GM11168 (cell line): Measurements from ENCODE around the gene CTRL.
"Not testable (repeated sequence)": the region's sequence is repeated elsewhere in the genome, so short reads cannot be mapped to it uniquely, and the experiment has no call there.

ENCODE experiments used
- in situ Hi-C: fragments of 300-500 bp; cut with MboI; formaldehyde crosslinking; loops from one replicate; pipeline ENCODE4 v1.12.0; 2022; ENCODE audit warnings: low sequenced_read_pairs; ENCODE audit not compliant: unreplicated experiment

Gene CTRL

DNA sequence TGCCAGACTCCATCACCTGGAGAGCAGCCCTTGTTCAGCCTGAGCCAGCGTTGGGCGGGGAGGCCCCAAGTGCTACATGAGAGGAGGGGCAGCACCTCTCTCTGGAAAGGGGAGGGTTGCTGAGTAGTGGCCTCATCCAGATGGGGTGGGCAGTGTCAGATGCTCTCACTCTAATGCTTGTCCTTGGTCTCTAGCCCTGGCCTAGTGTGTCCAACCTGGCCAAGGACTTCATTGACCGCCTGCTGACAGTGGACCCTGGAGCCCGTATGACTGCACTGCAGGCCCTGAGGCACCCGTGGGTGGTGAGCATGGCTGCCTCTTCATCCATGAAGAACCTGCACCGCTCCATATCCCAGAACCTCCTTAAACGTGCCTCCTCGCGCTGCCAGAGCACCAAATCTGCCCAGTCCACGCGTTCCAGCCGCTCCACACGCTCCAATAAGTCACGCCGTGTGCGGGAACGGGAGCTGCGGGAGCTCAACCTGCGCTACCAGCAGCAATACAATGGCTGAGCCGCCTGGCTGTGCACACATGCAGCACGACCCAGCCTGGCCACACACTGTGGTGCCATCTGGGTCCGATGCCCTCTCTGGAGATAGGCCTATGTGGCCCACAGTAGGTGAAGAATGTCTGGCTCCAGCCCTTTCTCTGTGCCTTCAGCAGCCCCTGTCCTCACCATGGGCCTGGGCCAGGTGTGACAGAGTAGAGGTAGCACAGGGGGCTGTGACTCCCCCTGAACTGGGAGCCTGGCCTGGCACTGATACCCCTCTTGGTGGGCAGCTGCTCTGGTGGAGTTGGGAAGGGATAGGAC lies 4.3 kb downstream of the CTRL start:
- in situ Hi-C loops, result no loop called here

DNA sequence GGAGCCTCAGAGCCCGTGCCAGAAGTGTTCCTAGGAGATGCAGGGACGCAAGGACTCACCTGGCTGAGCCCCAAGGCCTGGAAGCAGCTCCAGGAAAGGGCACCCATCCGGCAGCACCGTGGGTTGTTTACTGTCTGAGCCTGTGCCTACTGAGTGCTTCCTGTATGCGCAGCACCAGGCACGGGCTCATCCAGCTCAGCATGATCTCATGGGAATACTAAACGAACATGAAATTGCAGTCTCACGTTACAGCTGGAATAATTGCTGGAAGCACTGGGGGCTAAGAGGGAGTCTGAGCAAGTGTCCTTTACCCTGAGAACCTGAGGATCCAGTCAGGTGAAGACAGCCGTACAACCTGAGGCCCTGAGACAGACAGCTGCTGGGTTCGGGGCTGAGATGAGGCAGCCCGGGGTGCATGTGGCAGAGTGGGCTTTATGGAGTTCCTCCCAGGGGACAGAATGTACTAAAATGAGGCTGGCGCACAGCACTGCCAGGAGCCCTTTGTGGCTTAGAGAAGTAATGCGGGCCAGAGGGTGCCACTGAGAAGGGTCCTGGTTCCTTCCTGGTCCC lies 5.4 kb downstream of the CTRL start:
- in situ Hi-C loops, result no loop called here

DNA sequence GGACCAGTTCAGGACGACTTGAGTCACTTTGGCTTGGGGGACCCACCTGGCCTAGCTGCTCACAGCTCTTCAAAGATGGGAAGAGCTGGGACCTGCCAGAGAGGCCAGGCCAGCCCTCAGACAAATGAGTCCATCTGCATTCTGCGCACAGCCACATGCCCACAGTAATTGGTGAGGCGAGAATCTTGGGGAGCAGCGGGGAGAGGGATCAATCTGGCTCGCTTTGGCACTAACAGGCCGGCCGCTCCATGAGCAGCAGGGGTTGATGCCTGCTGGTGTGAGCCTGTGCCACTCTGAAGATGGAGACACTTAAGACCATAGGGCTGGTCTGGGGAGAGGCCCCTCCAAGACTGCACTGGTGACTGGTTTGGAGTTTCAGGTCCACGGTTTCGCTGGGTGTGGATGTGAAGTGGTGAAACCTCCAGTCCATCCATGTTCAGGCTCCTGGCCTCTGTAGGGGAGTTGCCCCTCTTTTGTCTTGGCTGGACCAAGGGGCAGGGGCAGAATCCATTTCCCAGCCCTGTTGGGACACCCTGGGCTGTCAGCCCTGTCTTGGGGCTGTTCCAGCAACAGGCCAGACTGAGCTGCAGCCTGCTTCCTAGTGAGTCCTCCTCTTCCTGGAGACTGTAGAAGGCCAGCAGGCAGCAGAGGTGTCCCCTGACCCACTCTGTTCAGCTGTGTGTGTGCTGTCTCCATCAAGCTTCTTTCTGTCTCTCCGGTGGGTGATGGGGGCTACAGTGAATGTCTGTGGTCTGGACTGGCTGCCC lies 7.3 kb downstream of the CTRL start:
- in situ Hi-C loops, result no loop called here

DNA sequence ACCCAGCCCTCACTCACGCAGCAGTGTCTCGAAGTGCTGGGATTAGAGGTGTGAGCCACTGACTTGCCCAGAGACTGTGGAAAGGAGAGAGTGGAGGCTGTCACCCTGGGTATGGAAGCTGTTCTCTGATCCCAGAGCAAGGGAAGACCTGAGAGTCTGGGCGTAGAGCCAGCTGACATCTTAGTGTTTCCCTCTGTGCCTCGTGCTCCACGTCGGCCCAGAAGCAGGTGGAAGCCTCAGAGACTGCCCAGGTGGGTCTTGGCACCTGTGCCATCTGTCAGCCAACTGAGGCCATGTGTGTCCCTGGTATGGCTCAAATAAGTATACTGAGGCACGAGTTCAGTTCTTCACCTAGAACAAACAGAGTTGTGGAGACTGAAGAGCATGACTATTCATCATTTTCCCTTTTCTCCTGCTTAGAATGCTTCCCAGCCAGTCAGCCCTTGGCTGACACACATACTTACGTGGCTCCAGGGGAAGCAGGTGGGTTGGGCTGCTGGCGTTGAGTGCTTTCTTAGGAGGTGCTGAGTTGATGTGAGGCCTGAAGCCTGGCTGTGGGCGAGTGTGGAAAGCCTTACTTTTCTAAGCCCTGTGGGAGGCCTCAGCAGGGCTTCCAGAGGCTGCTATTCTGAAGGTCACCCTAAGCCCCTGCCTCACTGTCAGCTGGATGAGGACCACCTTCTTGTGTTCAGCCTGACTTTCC lies 8.1 kb downstream of the CTRL start:
- in situ Hi-C loops, result no loop called here

DNA sequence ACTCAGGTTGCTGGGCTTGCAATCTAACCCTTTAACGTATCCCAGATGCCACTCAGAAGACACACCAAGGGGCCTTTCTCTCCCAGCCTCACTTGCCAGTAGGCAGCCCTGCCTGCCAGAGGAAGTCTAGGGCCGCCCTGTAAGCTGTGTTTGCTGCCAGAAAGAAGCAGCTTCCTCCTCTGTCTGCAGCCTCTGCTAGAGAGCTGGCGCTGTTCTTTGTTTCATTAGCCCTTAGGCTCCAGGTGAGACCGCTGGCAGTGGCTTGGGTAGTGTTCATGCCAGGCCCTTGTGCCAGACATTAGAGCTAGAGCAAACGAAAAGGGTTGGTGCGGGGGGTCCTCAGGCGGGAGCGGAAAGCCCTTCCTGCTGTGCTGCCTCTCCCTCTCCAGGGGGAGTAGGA lies 8.9 kb downstream of the CTRL start:
- in situ Hi-C loops, result no loop called here

DNA sequence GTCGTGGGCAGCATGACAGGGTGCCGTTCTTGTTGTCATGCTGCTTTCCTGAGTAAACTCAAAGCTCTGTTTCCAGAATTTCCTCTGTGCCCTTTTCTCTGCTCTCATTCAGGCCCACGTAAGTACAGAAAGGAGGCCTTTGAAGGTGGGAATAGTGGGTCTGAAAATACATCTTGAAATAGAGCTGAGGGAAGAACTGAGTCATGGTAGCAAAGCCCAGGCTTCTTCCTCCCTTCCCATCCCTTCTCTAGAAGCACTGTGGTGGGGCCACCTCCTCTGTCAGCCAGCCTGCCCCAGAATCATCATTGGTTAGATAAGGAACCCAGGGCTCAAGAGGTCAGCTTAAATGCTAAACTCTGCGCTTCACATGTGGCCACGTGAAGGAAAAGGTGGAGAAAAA lies 9.4 kb downstream of the CTRL start:
- in situ Hi-C loops, result no loop called here

DNA sequence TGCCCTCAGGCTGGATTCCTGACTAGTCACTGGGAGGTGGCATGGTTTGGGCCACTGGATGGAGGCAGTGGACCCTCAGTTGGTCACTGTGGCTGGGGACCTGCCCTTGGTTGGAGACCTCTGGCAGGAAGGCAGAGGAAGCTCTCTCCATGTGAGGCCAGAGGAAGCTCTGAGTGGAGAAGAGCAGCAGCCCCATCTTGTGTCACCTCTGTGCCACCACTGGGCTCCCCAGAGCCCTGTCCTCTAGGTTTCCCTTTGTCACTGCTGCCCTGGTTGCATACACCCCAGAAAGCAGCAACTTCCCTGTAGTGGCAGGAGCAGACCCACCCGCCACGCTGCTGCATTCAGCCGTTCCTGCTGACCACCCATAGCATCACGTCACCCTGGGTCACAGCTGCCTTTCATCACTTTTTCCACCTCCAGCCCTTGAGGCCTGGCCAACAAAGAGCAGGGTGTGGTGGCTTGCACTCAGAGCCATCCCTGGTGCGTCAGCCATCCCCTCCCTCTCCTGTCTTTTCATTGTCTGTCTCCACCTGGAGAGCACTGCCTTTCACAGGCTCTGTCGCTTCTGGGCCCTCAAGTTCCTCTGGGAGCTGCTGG lies 11.9 kb downstream of the CTRL start:
- in situ Hi-C loops, result no loop called here

DNA sequence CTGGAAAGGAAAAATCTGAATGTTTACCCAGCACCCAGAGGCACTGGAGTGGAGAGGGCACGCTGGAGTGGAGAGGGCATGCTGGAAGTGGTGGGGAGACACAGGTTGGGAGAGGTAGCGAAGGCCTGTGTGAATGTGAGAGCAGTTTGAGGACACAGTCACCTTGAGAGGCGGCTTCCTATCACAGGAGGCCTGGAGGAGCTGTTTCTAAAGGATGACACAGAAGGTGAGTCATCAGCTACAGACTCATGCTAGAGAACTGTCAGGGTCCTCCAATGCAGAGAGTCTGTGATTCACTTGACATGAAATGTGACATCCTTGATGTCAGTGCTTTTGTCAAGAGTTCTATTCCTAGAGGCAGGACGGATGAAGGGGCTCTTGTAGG lies 13.8 kb downstream of the CTRL start:
- in situ Hi-C loops, result no loop called here

DNA sequence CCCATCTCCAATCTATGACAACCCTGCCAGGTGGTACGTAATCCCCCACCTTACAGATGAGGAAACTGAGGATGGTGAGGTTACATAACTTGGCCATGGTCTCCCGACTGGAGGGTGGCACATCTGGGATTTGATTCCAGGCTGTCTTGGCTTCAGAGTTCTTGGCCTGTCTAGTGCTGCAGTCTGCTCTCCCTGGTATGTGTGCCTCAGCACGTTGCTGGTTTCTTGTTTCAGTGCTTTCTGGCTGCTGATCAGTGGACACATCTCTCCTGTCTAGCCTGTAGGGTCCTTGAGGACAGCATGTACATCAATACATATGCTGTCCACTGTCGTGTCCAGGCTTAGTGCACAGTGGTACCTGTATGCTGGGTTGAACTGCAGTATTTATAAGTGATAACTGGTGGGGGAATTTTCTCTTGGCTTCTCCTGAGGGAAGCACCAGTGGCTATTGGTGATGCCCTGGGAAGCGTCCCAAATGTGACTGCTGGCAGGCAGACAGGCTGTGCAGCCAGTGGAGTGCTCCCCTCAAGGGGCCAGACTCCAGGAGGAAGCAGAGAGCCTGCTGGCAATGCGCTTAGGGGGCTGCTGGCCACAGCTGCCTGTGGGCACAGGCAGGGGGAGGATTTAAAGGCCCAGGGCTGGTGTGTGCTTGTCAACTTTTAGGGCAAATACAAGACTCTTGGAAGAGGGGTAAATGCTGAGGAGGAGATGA lies 14.4 kb downstream of the CTRL start:
- in situ Hi-C loops, result no loop called here

DNA sequence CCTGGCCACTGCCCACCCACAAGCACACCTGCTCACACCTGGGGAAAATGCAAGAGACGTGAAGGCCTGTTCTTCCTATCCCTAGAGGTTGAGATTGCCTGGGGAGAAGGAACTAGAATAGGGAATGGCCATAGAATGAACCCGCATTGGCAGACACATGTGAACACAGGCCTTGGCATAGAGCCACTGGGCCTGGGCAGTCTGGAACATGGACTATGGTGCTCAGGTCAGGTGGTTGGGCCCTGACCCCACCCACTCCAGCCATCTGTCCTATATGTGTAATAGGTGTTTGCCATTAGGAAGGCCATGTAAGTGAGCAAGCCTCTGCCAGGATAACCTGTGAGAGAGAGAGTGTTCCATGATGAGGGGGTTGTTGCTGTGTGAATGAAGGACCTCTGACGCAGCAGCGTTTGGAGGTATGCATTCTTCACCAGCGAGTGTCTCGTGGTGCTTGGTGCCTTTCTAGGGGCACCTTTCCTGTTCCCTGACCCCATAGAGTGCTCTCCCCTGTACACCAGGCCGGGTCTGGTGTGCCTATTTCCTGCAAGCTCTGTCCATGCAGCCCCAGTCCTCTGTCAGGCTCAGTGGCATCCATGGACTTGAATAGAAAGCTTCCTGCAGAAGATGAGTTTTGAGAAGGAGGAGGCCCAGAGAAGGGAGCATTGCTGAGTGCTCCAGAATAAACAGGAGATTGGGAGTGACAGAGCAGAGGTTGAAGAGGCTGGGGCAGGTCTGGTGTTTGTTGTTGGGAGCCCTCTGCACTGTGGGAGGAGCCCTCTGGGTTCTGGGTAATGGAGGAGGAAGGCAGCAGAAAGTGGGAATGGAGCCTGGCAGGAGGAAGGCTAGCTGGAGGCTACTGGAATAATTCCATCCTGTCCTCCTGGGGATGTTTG lies 15.6 kb downstream of the CTRL start:
- in situ Hi-C loops, result no loop called here

DNA sequence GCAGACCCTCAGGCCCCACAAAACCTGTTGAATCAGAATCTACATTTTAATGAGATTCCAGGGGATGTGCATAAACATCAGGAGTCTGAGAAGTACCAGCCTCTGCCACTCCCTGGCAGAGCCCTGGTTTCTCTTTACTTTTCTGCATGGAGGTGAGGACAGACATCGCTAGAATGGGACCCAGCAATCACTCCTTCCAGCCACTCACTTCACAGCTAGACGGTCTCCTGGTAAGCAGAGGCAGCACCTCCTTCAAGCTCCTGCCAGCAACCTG lies 16.2 kb downstream of the CTRL start:
- in situ Hi-C loops, result not testable (repeated sequence)

DNA sequence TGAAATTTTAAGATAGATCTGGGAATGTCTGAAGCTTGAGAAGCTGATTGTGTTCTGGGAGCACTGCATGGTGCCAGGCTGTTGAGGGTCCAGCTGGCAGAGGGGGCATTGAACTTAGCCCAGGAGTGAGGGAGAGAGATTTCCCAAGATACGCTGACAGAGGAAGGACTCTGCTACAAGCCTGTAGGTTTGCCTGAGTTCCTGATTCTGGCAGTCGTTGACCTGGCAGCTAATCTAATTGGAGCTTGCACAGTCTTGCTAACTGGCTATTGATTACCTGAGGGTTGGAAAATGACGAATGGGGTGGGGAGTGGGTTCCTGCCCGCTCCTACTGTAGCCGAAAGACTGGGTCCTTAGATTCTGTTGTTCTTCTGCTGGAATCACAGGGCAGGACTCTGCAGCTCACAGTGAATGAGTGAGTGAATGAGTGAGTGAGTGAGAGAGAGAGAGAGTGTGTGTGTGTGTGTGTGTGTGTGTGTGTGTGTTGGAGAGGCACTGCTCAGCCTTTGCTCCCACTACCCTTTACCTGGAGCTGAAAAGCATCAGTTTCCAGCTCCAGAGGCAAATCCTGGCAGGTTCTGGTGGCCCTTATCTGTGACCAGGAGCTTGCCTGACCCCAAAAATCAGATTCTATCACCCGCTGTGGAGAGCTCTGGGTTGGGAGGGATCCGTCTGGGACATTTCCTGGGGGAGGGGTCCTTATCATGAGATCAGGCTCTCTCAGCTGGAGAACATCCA lies 16.7 kb downstream of the CTRL start:
- in situ Hi-C loops, result no loop called here

DNA sequence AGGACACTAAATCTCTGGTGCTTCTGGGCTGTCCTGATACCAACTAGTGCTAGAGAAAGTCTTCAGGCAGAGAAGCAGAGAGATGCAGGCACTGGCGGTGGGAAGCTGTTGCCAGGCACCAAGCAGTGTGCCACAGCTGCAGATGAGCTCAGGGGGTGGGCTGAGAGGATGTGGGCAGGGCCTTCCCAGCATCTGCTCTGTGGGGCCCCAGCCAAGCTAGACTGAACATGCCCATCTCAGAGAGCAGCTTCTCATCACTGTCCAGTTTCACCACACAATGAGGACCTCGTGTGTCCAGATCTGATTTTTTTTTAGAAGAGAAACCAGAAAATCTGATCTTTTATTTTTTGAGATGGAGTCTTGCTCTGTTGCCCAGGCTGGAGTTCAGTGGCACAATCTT lies 21.5 kb downstream of the CTRL start:
- in situ Hi-C loops, result no loop called here

DNA sequence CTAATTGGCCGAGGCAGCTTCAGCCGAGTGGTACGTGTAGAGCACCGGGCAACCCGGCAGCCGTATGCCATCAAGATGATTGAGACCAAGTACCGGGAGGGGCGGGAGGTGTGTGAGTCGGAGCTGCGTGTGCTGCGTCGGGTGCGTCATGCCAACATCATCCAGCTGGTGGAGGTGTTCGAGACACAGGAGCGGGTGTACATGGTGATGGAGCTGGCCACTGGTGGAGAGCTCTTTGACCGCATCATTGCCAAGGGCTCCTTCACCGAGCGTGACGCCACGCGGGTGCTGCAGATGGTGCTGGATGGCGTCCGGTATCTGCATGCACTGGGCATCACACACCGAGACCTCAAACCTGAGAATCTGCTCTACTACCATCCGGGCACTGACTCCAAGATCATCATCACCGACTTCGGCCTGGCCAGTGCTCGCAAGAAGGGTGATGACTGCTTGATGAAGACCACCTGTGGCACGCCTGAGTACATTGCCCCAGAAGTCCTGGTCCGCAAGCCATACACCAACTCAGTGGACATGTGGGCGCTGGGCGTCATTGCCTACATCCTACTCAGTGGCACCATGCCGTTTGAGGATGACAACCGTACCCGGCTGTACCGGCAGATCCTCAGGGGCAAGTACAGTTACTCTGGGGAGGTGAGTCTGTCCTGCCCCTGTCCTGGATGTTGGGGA lies 22.5 kb downstream of the CTRL start:
- in situ Hi-C loops, result no loop called here

DNA sequence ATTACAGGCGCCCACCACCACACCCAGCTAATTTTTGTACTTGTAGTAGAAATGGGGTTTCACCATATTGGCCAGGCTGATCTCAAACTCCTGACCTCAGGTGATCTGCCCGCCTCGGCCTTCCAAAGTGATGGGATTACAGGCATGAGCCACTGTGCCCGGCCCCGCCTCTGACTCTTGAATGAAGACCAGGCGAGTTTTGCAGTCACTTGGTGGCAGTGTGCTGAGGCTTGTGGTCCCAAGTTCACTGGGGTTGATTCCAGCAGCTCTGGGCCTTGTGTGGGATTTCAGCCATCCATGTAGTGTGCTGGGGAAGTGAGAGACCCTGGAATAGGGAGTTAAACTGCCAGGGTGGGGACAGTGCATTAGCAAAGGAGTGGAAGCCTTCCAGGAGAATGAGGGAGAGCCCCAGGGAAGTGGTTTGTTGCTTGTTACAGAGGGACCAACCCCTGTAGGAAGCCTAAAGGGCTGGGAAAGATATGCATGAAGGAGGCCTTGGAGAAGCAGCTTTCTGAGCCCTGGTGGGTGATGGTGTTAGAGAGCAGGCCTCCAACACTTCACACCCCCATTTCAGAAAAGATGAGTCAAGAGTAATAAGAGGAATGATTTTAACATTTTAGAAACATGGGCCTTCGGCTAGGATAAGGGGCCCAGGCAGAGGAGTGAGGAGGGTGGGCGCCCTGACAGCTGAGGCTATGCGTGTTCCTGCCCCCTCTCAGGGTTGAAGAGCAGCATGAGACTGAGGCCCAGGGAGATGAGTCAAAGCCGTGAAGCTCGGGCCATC lies 24.1 kb downstream of the CTRL start:
- in situ Hi-C loops, result no loop called here

DNA sequence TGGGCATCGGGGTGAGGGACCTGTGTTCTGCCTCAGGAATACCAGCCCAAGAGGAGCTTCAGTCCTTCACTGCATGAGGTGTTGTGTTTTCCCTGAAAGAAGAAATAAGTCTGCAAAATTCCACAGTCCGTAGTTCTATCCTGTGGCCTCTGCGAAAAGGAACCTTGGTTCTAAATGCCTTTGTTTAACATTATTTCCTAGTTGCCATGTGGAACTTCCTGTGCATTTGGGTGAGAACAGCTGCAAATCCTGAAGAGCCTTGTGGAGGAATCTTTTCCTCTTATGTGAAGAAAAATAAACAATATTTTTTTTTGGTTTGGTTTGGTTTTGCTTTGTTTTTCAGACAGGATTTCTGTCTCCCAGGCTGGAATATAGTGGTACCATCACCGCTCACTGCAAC lies 28.8 kb downstream of the CTRL start:
- in situ Hi-C loops, result no loop called here

DNA sequence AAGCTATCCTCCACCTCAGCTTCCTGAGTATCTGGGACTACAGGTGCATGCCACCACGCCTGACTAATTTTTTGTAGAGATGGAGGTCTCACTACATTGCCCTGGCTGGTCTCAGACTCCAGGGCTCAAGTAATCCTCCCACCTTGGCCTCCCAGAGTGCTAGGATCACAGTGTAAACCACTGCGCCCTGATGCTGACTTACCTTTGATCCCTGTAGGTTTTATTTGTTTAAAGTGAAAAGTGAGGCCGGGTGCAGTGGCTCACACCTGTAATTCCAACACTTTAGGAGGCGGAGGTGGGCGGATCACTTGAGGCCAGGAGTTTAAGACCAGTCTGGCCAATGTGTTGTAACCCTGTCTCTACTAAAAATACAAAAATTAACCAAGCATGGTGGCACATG lies 29.9 kb downstream of the CTRL start:
- in situ Hi-C loops, result no loop called here
